ENCODE results near the gene PKIB.

DNA sequence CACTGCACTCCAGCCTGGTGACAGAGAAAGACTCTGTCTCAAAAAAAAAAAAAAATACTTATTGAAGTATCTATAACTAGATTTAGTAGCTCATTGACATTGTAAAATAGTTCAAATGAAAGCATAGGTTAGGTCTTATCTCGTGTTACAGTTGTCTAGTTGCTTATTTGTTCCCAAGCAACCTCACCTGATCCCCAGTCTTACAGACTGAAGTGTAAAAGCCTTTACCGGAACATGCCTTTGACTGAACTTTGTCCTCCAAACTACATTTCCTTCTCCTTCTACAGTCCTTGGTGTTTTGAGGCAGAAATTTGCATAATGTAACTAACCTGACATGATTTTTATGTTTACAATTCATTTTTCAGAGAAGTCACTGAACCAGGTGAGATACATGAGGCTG lies 61.0 kb downstream of the PKIB start:
- TF ChIP-seq POLR2A (IDR thresholded peaks at IDR 0.05; ENCODE audit: low read length) (no peak), GATA1 (IDR thresholded peaks at IDR 0.05; ENCODE audit: low read depth, low read length) (no peak)

All from erythroblast (primary cell).